Fibroblast of the aortic adventitia (primary cell): Measurements from ENCODE around the gene RPUSD2. TPM values are rescaled to one million over a fixed set of nuclear protein-coding genes. Genes with fewer than 3 reads are reported as not detected.

Experiments used
- DNase-seq: peaks from one replicate; pipeline ENCODE4 v3.0.0-alpha.2; 2010; ENCODE audit warnings: low read depth
- H3K4me3 ChIP-seq: 2 replicates; pipeline ENCODE4 v1.5.1; 2011; ENCODE audit warnings: low read depth, mild to moderate bottlenecking, control low read depth, low read length, moderate library complexity
- total RNA-seq: library from RNA; depleted of rRNA; stranded (reverse); fragments of >200 nt; gene quantifications from 2 replicates; pipeline ENCODE4 v1.2.3, GENCODE V29; 2012; ENCODE audit warnings: low replicate concordance
- TF ChIP-seq, protein P1 (sequence below): IDR thresholded peaks from 2 replicates; pipeline ENCODE4 v1.5.1; 2011; ENCODE audit warnings: mild to moderate bottlenecking, low read length, control low read depth, inconsistent platforms; ENCODE audit not compliant: insufficient read depth

The RPUSD2 gene
- total RNA-seq = 6.2 and 7.6 TPM in 2 replicates

- TF ChIP-seq, protein P1, sequence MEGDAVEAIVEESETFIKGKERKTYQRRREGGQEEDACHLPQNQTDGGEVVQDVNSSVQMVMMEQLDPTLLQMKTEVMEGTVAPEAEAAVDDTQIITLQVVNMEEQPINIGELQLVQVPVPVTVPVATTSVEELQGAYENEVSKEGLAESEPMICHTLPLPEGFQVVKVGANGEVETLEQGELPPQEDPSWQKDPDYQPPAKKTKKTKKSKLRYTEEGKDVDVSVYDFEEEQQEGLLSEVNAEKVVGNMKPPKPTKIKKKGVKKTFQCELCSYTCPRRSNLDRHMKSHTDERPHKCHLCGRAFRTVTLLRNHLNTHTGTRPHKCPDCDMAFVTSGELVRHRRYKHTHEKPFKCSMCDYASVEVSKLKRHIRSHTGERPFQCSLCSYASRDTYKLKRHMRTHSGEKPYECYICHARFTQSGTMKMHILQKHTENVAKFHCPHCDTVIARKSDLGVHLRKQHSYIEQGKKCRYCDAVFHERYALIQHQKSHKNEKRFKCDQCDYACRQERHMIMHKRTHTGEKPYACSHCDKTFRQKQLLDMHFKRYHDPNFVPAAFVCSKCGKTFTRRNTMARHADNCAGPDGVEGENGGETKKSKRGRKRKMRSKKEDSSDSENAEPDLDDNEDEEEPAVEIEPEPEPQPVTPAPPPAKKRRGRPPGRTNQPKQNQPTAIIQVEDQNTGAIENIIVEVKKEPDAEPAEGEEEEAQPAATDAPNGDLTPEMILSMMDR = no peak
- peak; percentile 87 for DNase-seq
- H3K4me3 ChIP-seq = peak within 1 kb of the TSS; percentile 99
These were observed at the start of gene RPUSD2 for GRCh38 chr15:40569129-40569953. RPUSD2 (plus strand) TSS chr15:40569299; CDS start chr15:40569338, 39 bp downstream.

DNA sequence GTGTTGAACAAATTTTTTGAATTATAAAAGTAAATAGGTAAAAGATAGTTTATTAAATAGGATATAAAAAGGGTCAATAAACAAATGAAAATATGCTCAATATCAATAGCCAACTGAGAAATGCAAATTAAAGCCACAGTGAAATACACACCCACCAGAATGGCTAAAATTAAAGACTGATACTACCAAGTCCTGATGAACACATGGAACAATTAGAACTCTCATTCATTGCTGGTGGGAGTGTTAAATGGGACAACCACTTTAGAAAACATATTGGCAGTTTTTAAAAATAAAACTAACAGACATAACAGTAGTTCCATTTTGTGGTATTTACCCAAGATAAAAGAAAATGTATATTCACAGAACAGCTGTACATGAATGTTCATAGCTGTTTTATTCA lies 45.5 kb upstream of the RPUSD2 start:
- TF ChIP-seq, protein P1 = no peak
- no peak for DNase-seq
- no peak overlapping the region for H3K4me3 ChIP-seq

DNA sequence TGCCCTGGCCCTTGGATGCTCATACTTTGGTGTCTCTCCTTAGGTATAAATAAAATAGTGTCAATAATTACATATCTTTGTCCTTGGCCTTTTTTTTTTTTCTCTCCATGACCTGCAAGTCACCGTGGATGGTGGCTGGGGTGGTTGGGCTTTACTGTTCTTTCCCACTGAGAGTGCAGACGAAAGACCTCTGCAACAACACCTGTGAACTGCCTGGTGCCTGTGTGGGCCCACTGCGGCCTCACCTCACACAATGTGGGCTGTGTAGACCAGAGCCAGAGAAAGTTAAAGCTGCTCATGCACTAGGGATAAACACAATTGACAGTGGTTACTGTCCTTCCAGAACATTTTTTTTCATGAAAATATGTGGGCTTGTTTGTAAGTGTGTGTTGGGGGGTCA lies 43.2 kb upstream of the RPUSD2 start:
- H3K4me3 ChIP-seq = no peak overlapping the region
- no peak for DNase-seq
- TF ChIP-seq, protein P1 = no peak

GRCh38 chr15:40528801-40529200 lies 40.3 kb upstream of the RPUSD2 start:
- TF ChIP-seq, protein P1 = no peak
- DNase-seq = no peak
- no peak overlapping the region for H3K4me3 ChIP-seq

GRCh38 chr15:40533763-40534364 lies 35.2 kb upstream of the RPUSD2 start:
- TF ChIP-seq, protein P1 = no peak
- no peak overlapping the region for H3K4me3 ChIP-seq
- DNase-seq = no peak

- DNase-seq = no peak
- TF ChIP-seq, protein P1 = no peak
- H3K4me3 ChIP-seq = no peak overlapping the region
These were observed 34.7 kb upstream of the RPUSD2 start for GRCh38 chr15:40534371-40534770.
